OCI-LY7 (cell line): ENCODE measurements around the gene CFL1. TPM values are rescaled to one million over a fixed set of nuclear protein-coding genes. Genes with fewer than 3 reads are reported as not detected.

Experiments
- BruUV-seq: library from RNA; stranded (reverse); fragments of 400-500 nt; replicated peaks from 2 replicates; lab custom pipeline; 2021; lab: Mats Ljungman, UMichigan
- CTCF ChIA-PET: fragments of 300-600 bp; sonication (Branson Sonifier 250); formaldehyde crosslinking; loops from one replicate; lab custom pipeline; 2022; ENCODE audit warnings: antibody characterized with exemption; ENCODE audit not compliant: unreplicated experiment; lab: Charles Lee
- POLR2A ChIA-PET: fragments of 300-600 bp; sonication (Branson Sonifier 250); formaldehyde crosslinking; loops from one replicate; lab custom pipeline; 2022; ENCODE audit warnings: antibody characterized with exemption; lab: Charles Lee
- DNase-seq: peaks from one replicate; pipeline ENCODE4 v3.0.0-alpha.2; 2015; ENCODE audit warnings: low spot score
- H2AFZ ChIP-seq: fragments of 200-600 bp; sonication (generic), shearing (Covaris generic); 2 replicates; pipeline ENCODE4 v1.6.1; 2014; ENCODE audit warnings: mild to moderate bottlenecking, antibody characterized with exemption, low read length, moderate library complexity
- H3K27ac ChIP-seq: fragments of 200-600 bp; sonication (generic); 2 replicates; pipeline ENCODE4 v1.5.1; 2014; ENCODE audit warnings: mixed run types, low read depth, mild to moderate bottlenecking, moderate library complexity, low read length, inconsistent platforms; ENCODE audit not compliant: poor library complexity, severe bottlenecking
- H3K36me3 ChIP-seq: fragments of 200-600 bp; sonication (generic); 2 replicates; pipeline ENCODE4 v1.6.1; 2014; ENCODE audit warnings: mild to moderate bottlenecking, antibody characterized with exemption, low read length, moderate library complexity, mixed read lengths; ENCODE audit not compliant: insufficient read depth
- H3K4me1 ChIP-seq: fragments of 200-600 bp; sonication (generic); 2 replicates; pipeline ENCODE4 v1.5.1; 2014; ENCODE audit warnings: mild to moderate bottlenecking, low read length; ENCODE audit not compliant: insufficient read depth, poor library complexity, severe bottlenecking
- H3K4me2 ChIP-seq: fragments of 200-600 bp; sonication (generic); 2 replicates; pipeline ENCODE4 v1.6.1; 2014; ENCODE audit warnings: mild to moderate bottlenecking, low read length
- H3K4me3 ChIP-seq: fragments of 200-600 bp; sonication (generic); 2 replicates; pipeline ENCODE4 v1.5.1; 2014; ENCODE audit warnings: mild to moderate bottlenecking, low read depth, low read length; ENCODE audit not compliant: poor library complexity, severe bottlenecking
- H3K79me2 ChIP-seq: fragments of 200-600 bp; sonication (generic); 2 replicates; pipeline ENCODE4 v1.6.1; 2016; ENCODE audit warnings: low read depth, mild to moderate bottlenecking, low read length, moderate library complexity, mixed read lengths; ENCODE audit not compliant: insufficient read depth
- H3K9me2 ChIP-seq: fragments of 200-600 bp; sonication (generic); 2 replicates; pipeline ENCODE4 v1.6.1; 2016; ENCODE audit warnings: mild to moderate bottlenecking, low read length, mixed read lengths; ENCODE audit not compliant: insufficient read depth
- H3K9me3 ChIP-seq: fragments of 200-600 bp; sonication (generic); 2 replicates; pipeline ENCODE4 v1.6.1; 2014; ENCODE audit warnings: mild to moderate bottlenecking, mixed run types, low read length, mixed read lengths
- H4K20me1 ChIP-seq: fragments of 200-600 bp; sonication (generic); 2 replicates; pipeline ENCODE4 v1.6.1; 2014; ENCODE audit warnings: mild to moderate bottlenecking, antibody characterized with exemption, low read length, moderate library complexity, mixed read lengths; ENCODE audit not compliant: insufficient read depth
- EZH2phosphoT487 ChIP-seq: fragments of 200-600 bp; sonication (generic); IDR thresholded peaks from 2 replicates; pipeline ENCODE4 v1.6.1; 2018; ENCODE audit warnings: low read depth, borderline replicate concordance, mild to moderate bottlenecking, mixed run types, antibody characterized with exemption, low read length, moderate library complexity, mixed read lengths
- intact Hi-C: fragments of 100-400 bp; cut with micrococcal nuclease; formaldehyde crosslinking; loops from one replicate; pipeline ENCODE4 v1.10.0; 2022; ENCODE audit not compliant: unreplicated experiment
- total RNA-seq, 2 experiments: library from RNA; depleted of rRNA in 1 of 2; stranded (reverse); fragments of >200 nt in 1 of 2; shearing (Covaris generic) in 1 of 2; gene quantifications; 2 replicates each; pipeline ENCODE4 v1.2.3, GENCODE V29; 2014 to 2022
- TF ChIP-seq, protein P1 (sequence below): fragments of 200-600 bp; sonication (generic); conservative IDR thresholded peaks from 2 replicates; pipeline ENCODE4 v1.5.1; 2014; ENCODE audit warnings: mild to moderate bottlenecking, antibody characterized with exemption, low read length, moderate library complexity, mixed read lengths

CFL1 gene
- total RNA-seq, 2 experiments from 2014 or later, result 1,019 to 1,119 TPM

DNA sequence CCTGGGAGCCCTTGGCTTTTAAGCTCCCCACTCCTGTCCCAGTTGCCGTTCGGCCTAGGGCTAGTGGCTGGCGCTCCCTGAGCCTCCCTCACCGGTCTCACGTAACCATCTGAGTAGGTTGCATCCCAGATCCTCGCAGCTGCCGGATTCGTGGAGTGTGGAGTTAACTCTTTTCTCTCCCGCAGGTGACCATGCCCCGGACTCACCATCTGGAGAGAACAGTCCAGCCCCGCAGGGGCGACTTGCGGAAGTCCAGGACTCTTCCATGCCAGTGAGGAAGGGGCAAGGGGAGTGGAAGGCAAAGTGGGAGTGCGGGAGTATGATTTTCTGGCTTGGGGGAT, 3.2 kb upstream of the CFL1 start:
- no peaks in the 10 kb centered on the region for H3K9me3 ChIP-seq
- H3K27ac ChIP-seq, result peak overlapping the region; percentile 93
- POLR2A ChIA-PET, result interaction anchor here (1.4 to 3.9 kb wide), 3 partner anchors 13 to 132 kb away, joined by 3 to 59 read pairs (median 5); partner anchors contain the start of genes CCDC85B and FIBP
- TF ChIP-seq, protein P1, sequence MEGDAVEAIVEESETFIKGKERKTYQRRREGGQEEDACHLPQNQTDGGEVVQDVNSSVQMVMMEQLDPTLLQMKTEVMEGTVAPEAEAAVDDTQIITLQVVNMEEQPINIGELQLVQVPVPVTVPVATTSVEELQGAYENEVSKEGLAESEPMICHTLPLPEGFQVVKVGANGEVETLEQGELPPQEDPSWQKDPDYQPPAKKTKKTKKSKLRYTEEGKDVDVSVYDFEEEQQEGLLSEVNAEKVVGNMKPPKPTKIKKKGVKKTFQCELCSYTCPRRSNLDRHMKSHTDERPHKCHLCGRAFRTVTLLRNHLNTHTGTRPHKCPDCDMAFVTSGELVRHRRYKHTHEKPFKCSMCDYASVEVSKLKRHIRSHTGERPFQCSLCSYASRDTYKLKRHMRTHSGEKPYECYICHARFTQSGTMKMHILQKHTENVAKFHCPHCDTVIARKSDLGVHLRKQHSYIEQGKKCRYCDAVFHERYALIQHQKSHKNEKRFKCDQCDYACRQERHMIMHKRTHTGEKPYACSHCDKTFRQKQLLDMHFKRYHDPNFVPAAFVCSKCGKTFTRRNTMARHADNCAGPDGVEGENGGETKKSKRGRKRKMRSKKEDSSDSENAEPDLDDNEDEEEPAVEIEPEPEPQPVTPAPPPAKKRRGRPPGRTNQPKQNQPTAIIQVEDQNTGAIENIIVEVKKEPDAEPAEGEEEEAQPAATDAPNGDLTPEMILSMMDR, result no peak
- TF ChIP-seq EZH2phosphoT487, result no peak
- no TSS peak for BruUV-seq
- no peak overlapping the region; the same call in 1 of the 2 replicates for H2AFZ ChIP-seq
- no peak for DNase-seq
- no peaks in the 10 kb centered on the region for H3K9me2 ChIP-seq
- H3K79me2 ChIP-seq, result peaks cover 30% of the 10 kb centered on the region
- intact Hi-C loops, result no loop called here
- H3K36me3 ChIP-seq, result peaks cover 61% of the 10 kb centered on the region
- CTCF ChIA-PET, result interaction anchor here (0.7 to 2.0 kb wide), 3 partner anchors 24 to 141 kb away, joined by 3 to 12 read pairs (median 3); partner anchors contain the start of genes CCDC85B and RNASEH2C
- peak overlapping the region; percentile 96 for H3K4me2 ChIP-seq
- peaks cover 11% of the 10 kb centered on the region for H4K20me1 ChIP-seq
- H3K4me3 ChIP-seq, result peak overlapping the region; percentile 99
- H3K4me1 ChIP-seq, result peaks cover 29% of the 10 kb centered on the region

DNA sequence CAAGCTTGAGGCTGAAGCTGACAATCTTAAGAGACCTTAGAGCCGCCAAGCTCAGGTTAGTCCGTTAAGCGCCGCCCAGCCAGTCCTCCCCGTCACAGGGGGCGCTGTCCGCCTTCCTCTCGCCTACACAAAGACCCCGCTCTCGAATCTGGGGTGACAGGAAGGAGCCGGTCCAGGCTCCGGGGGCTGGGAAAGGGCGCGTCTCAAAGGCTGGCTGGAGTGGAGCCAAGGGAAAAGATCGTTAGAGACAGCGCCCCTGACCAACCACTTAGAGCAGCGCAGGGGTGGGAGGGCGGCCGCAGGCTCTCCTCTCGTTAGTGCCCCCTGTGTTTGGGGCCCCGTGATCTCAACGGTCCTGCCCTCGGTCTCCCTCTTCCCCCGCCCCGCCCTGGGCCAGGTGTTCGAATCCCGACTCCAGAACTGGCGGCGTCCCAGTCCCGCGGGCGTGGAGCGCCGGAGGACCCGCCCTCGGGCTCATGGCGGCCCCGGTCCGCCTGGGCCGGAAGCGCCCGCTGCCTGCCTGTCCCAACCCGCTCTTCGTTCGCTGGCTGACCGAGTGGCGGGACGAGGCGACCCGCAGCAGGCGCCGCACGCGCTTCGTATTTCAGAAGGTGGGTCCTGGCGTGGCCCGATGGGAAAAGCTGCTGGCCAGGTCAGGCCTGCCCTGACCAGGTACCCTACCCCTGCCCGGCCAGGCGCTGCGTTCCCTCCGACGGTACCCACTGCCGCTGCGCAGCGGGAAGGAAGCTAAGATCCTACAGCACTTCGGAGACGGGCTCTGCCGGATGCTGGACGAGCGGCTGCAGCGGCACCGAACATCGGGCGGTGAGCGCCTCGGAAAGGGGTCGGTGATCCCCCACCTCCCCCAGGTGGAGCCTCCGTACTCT, 2.5 kb upstream of the CFL1 start, which contains the start of gene MUS81:
Gene MUS81, plus strand, starts transcription at position 156 of the 887 bp plus-strand sequence. Its CDS starts 321 bp downstream, at position 477.
- H2AFZ ChIP-seq, result peak within 1 kb of the TSS; percentile 73; the same call in 1 of the 2 replicates
- H4K20me1 ChIP-seq, result peaks cover 17% of the 10 kb centered on the region
- ChIA-PET CTCF (interaction anchor here (0.5 to 2.0 kb wide), 9 partner anchors 9 to 1082 kb away, joined by 3 to 17 read pairs (median 4); partner anchors contain the start of genes CCDC85B, FIBP, RNASEH2C and SF1), POLR2A (interaction anchor here (0.8 to 3.9 kb wide), 9 partner anchors 12 to 193 kb away, joined by 3 to 59 read pairs (median 4); partner anchors contain the start of genes CCDC85B and FIBP)
- H3K4me2 ChIP-seq, result peak within 1 kb of the TSS; percentile 96
- H3K36me3 ChIP-seq, result peaks cover 61% of the 10 kb centered on the region
- TSS peak; percentile 84 for BruUV-seq
- no peak for TF ChIP-seq EZH2phosphoT487
- TF ChIP-seq, protein P1, result peak; percentile 94
- H3K79me2 ChIP-seq, result peaks cover 36% of the 10 kb centered on the region
- H3K4me1 ChIP-seq, result peaks cover 31% of the 10 kb centered on the region
- no peaks in the 10 kb centered on the region for H3K9me2 ChIP-seq
- intact Hi-C loops, result loop anchor here (1.0 kb wide), 2 partner anchors 101 to 129 kb away; partner anchors contain the start of gene SART1
- peak; percentile 96 for DNase-seq
- H3K4me3 ChIP-seq, result peak within 1 kb of the TSS; percentile 99
- H3K9me3 ChIP-seq, result no peaks in the 10 kb centered on the region
- H3K27ac ChIP-seq, result peak within 1 kb of the TSS; percentile 93
